ENCODE results near the gene SMURF1. TPM values are rescaled to one million over a fixed set of nuclear protein-coding genes. Genes with fewer than 3 reads are reported as not detected.

SMURF1 gene
- polyA plus RNA-seq, 4 donors: 6.3 to 14.8 (median 8.5) TPM

- H3K4me1 ChIP-seq (ENCODE audit: control insufficient read depth in 3 of 3, insufficient read depth in 2 of 3, low read depth in 1 of 3, low read length in 2 of 3): peaks cover 0 to 3% (median 0%) of the 10 kb centered on the region in 3 donors
- no peak overlapping the region for H3K27ac ChIP-seq (ENCODE audit: low read depth in 1 of 3, low read length in 2 of 3)
- FAIRE-seq (no peak), DNase-seq (peak in 1 of 2 donors; percentile 15)
- 79 to 84% (median 82%) methylated on average over 11 of the region's 11 CpGs for WGBS, 3 donors
- H3K36me3 ChIP-seq (ENCODE audit: control insufficient read depth in 3 of 3, insufficient read depth in 2 of 3, low read depth in 1 of 3, low read length in 3 of 3): peaks cover 22 to 95% (median 34%) of the 10 kb centered on the region in 3 donors
- H3K4me3 ChIP-seq (ENCODE audit: low read depth in 1 of 3, low read length in 3 of 3): no peak overlapping the region
- no peaks in the 10 kb centered on the region for H3K27me3 ChIP-seq (ENCODE audit: control insufficient read depth in 3 of 3, insufficient read depth in 3 of 3, low read length in 3 of 3)
- H3K9me3 ChIP-seq (ENCODE audit: control insufficient read depth in 2 of 2, insufficient read depth in 1 of 2, low read depth in 1 of 2, low read length in 1 of 2): no peaks in the 10 kb centered on the region
Measured at GRCh38 chr7:99036546-99037111, 107.3 kb downstream of the SMURF1 start.

- DNase-seq: no peak
- WGBS, 3 donors: 89 to 93% (median 92%) methylated on average over 26 of the region's 26 CpGs
- no peaks in the 10 kb centered on the region for H3K9me3 ChIP-seq (ENCODE audit: control insufficient read depth in 2 of 2, insufficient read depth in 1 of 2, low read depth in 1 of 2, low read length in 1 of 2)
- no peaks in the 10 kb centered on the region for H3K4me1 ChIP-seq (ENCODE audit: control insufficient read depth in 3 of 3, insufficient read depth in 2 of 3, low read depth in 1 of 3, low read length in 2 of 3)
- no peak overlapping the region for H3K27ac ChIP-seq (ENCODE audit: low read depth in 1 of 3, low read length in 2 of 3)
- peaks cover 22 to 94% (median 34%) of the 10 kb centered on the region in 3 donors for H3K36me3 ChIP-seq (ENCODE audit: control insufficient read depth in 3 of 3, insufficient read depth in 2 of 3, low read depth in 1 of 3, low read length in 3 of 3)
- FAIRE-seq: no peak
- H3K4me3 ChIP-seq (ENCODE audit: low read depth in 1 of 3, low read length in 3 of 3): no peak overlapping the region
- no peaks in the 10 kb centered on the region for H3K27me3 ChIP-seq (ENCODE audit: control insufficient read depth in 3 of 3, insufficient read depth in 3 of 3, low read length in 3 of 3)
Measured at GRCh38 chr7:99035723-99036545, 108.0 kb downstream of the SMURF1 start.

- H3K27me3 ChIP-seq (ENCODE audit: control insufficient read depth in 3 of 3, insufficient read depth in 3 of 3, low read length in 3 of 3): no peaks in the 10 kb centered on the region
- 94 to 95% (median 95%) methylated on average over 30 of the region's 30 CpGs for WGBS, 3 donors
- H3K4me3 ChIP-seq (ENCODE audit: low read depth in 1 of 3, low read length in 3 of 3): no peak overlapping the region
- H3K36me3 ChIP-seq (ENCODE audit: control insufficient read depth in 3 of 3, insufficient read depth in 2 of 3, low read depth in 1 of 3, low read length in 3 of 3): peaks cover 23 to 94% (median 40%) of the 10 kb centered on the region in 3 donors
- no peaks in the 10 kb centered on the region for H3K4me1 ChIP-seq (ENCODE audit: control insufficient read depth in 3 of 3, insufficient read depth in 2 of 3, low read depth in 1 of 3, low read length in 2 of 3)
- no peak for DNase-seq
- FAIRE-seq: no peak
- H3K9me3 ChIP-seq (ENCODE audit: control insufficient read depth in 2 of 2, insufficient read depth in 1 of 2, low read depth in 1 of 2, low read length in 1 of 2): peaks cover 0 to 4% of the 10 kb centered on the region in 2 donors
- H3K27ac ChIP-seq (ENCODE audit: low read depth in 1 of 3, low read length in 2 of 3): no peak overlapping the region
Measured at GRCh38 chr7:99034932-99035722, 108.8 kb downstream of the SMURF1 start.

- WGBS, 3 donors: 59 to 83% (median 64%) methylated on average over 4 of the region's 4 CpGs
- FAIRE-seq (no peak), DNase-seq (no peak)
Measured at GRCh38 chr7:99033765-99034164, 110.1 kb downstream of the SMURF1 start.

GRCh38 chr7:99032928-99033327, 111.0 kb downstream of the SMURF1 start:
- Histone ChIP-seq H3K4me1 (ENCODE audit: control insufficient read depth in 3 of 3, insufficient read depth in 2 of 3, low read depth in 1 of 3, low read length in 2 of 3) (no peaks in the 10 kb centered on the region), H3K36me3 (ENCODE audit: control insufficient read depth in 3 of 3, insufficient read depth in 2 of 3, low read depth in 1 of 3, low read length in 3 of 3) (peaks cover 28 to 94% (median 42%) of the 10 kb centered on the region in 3 donors), H3K27me3 (ENCODE audit: control insufficient read depth in 3 of 3, insufficient read depth in 3 of 3, low read length in 3 of 3) (no peaks in the 10 kb centered on the region), H3K4me3 (ENCODE audit: low read depth in 1 of 3, low read length in 3 of 3) (no peak overlapping the region), H3K9me3 (ENCODE audit: control insufficient read depth in 2 of 2, insufficient read depth in 1 of 2, low read depth in 1 of 2, low read length in 1 of 2) (peaks cover 0 to 15% of the 10 kb centered on the region in 2 donors), H3K27ac (ENCODE audit: low read depth in 1 of 3, low read length in 2 of 3) (no peak overlapping the region)
- FAIRE-seq (no peak), DNase-seq (no peak)
- 91 to 93% (median 92%) methylated on average over 15 of the region's 15 CpGs for WGBS, 3 donors

More at GRCh38 chr7:99033765-99034164, 110.1 kb downstream of the SMURF1 start:
- H3K36me3 ChIP-seq (ENCODE audit: control insufficient read depth in 3 of 3, insufficient read depth in 2 of 3, low read depth in 1 of 3, low read length in 3 of 3): peaks cover 26 to 94% (median 41%) of the 10 kb centered on the region in 3 donors
- no peak overlapping the region for H3K4me3 ChIP-seq (ENCODE audit: low read depth in 1 of 3, low read length in 3 of 3)
- no peaks in the 10 kb centered on the region for H3K27me3 ChIP-seq (ENCODE audit: control insufficient read depth in 3 of 3, insufficient read depth in 3 of 3, low read length in 3 of 3)
- no peak overlapping the region for H3K27ac ChIP-seq (ENCODE audit: low read depth in 1 of 3, low read length in 2 of 3)
- H3K4me1 ChIP-seq (ENCODE audit: control insufficient read depth in 3 of 3, insufficient read depth in 2 of 3, low read depth in 1 of 3, low read length in 2 of 3): no peaks in the 10 kb centered on the region
- peaks cover 0 to 13% of the 10 kb centered on the region in 2 donors for H3K9me3 ChIP-seq (ENCODE audit: control insufficient read depth in 2 of 2, insufficient read depth in 1 of 2, low read depth in 1 of 2, low read length in 1 of 2)

- WGBS, 3 donors: 92 to 96% (median 95%) methylated on average over 7 of the region's 7 CpGs
- no peak overlapping the region for H3K4me3 ChIP-seq (ENCODE audit: low read depth in 1 of 3, low read length in 3 of 3)
- no peak for FAIRE-seq
- H3K27me3 ChIP-seq (ENCODE audit: control insufficient read depth in 3 of 3, insufficient read depth in 3 of 3, low read length in 3 of 3): no peaks in the 10 kb centered on the region
- H3K4me1 ChIP-seq (ENCODE audit: control insufficient read depth in 3 of 3, insufficient read depth in 2 of 3, low read depth in 1 of 3, low read length in 2 of 3): no peaks in the 10 kb centered on the region
- H3K36me3 ChIP-seq (ENCODE audit: control insufficient read depth in 3 of 3, insufficient read depth in 2 of 3, low read depth in 1 of 3, low read length in 3 of 3): peaks cover 30 to 84% (median 38%) of the 10 kb centered on the region in 3 donors
- H3K27ac ChIP-seq (ENCODE audit: low read depth in 1 of 3, low read length in 2 of 3): peak overlapping the region in 1 of 3 donors; percentile 57
- no peak for DNase-seq
- peaks cover 0 to 18% of the 10 kb centered on the region in 2 donors for H3K9me3 ChIP-seq (ENCODE audit: control insufficient read depth in 2 of 2, insufficient read depth in 1 of 2, low read depth in 1 of 2, low read length in 1 of 2)
Measured at GRCh38 chr7:99031496-99031895, 112.4 kb downstream of the SMURF1 start.

GRCh38 chr7:99030951-99031350, 113.0 kb downstream of the SMURF1 start:
- Histone ChIP-seq H3K4me3 (ENCODE audit: low read depth in 1 of 3, low read length in 3 of 3) (no peak overlapping the region), H3K27ac (ENCODE audit: low read depth in 1 of 3, low read length in 2 of 3) (no peak overlapping the region), H3K4me1 (ENCODE audit: control insufficient read depth in 3 of 3, insufficient read depth in 2 of 3, low read depth in 1 of 3, low read length in 2 of 3) (no peaks in the 10 kb centered on the region), H3K36me3 (ENCODE audit: control insufficient read depth in 3 of 3, insufficient read depth in 2 of 3, low read depth in 1 of 3, low read length in 3 of 3) (peaks cover 30 to 80% (median 36%) of the 10 kb centered on the region in 3 donors), H3K27me3 (ENCODE audit: control insufficient read depth in 3 of 3, insufficient read depth in 3 of 3, low read length in 3 of 3) (no peaks in the 10 kb centered on the region), H3K9me3 (ENCODE audit: control insufficient read depth in 2 of 2, insufficient read depth in 1 of 2, low read depth in 1 of 2, low read length in 1 of 2) (peaks cover 0 to 18% of the 10 kb centered on the region in 2 donors)
- no peak for DNase-seq
- FAIRE-seq: no peak
- 82 to 94% (median 92%) methylated on average over 5 of the region's 5 CpGs for WGBS, 3 donors

GRCh38 chr7:99030457-99030856, 113.5 kb downstream of the SMURF1 start:
- WGBS, 3 donors: 96 to 99% (median 97%) methylated on average over 6 of the region's 6 CpGs
- H3K4me1 ChIP-seq (ENCODE audit: control insufficient read depth in 3 of 3, insufficient read depth in 2 of 3, low read depth in 1 of 3, low read length in 2 of 3): no peaks in the 10 kb centered on the region
- peak overlapping the region in 1 of 3 donors; percentile 14 for H3K27ac ChIP-seq (ENCODE audit: low read depth in 1 of 3, low read length in 2 of 3)
- H3K27me3 ChIP-seq (ENCODE audit: control insufficient read depth in 3 of 3, insufficient read depth in 3 of 3, low read length in 3 of 3): no peaks in the 10 kb centered on the region
- no peak overlapping the region for H3K4me3 ChIP-seq (ENCODE audit: low read depth in 1 of 3, low read length in 3 of 3)
- peaks cover 0 to 18% of the 10 kb centered on the region in 2 donors for H3K9me3 ChIP-seq (ENCODE audit: control insufficient read depth in 2 of 2, insufficient read depth in 1 of 2, low read depth in 1 of 2, low read length in 1 of 2)
- FAIRE-seq (no peak), DNase-seq (no peak)
- H3K36me3 ChIP-seq (ENCODE audit: control insufficient read depth in 3 of 3, insufficient read depth in 2 of 3, low read depth in 1 of 3, low read length in 3 of 3): peaks cover 28 to 75% (median 31%) of the 10 kb centered on the region in 3 donors
